ENCODE results near the gene ITGA1. TPM values are rescaled to one million over a fixed set of nuclear protein-coding genes. Genes with fewer than 3 reads are reported as not detected.

Gene ITGA1
- total and polyA plus RNA-seq, 2 of the 8 experiments (the other 6 are each of a cell fraction or from before 2014, with no cell fraction given), result 2.3 to 9.0 TPM

GRCh38 chr5:52854301-52854700, 66.6 kb downstream of the ITGA1 start (continued):
- TF ChIP-seq TAF7 (optimal IDR thresholded peaks at IDR 0.05; ENCODE audit: borderline replicate concordance, low read depth, low read length) (no peak), SIX5 (IDR thresholded peaks at IDR 0.05; ENCODE audit: low read depth, low read length) (no peak), SUZ12 (IDR thresholded peaks at IDR 0.05; ENCODE audit: low read length) (no peak), E2F6 (IDR thresholded peaks at IDR 0.05) (no peak), JUN (IDR thresholded peaks at IDR 0.05; ENCODE audit: low read depth, low read length) (no peak), SAP30 (IDR thresholded peaks at IDR 0.05; ENCODE audit: insufficient read depth, insufficient replicate concordance, low read length) (no peak), ASH2L (IDR thresholded peaks at IDR 0.05; ENCODE audit: low read length) (no peak), BRCA1 (IDR thresholded peaks at IDR 0.05; ENCODE audit: low read depth, low read length) (no peak)
